ENCODE results near the gene DPYD.

The DPYD gene

GRCh38 chr1:97837161-97837560 lies 83.7 kb downstream of the DPYD start:
- no peak for DNase-seq (ENCODE audit: low read depth)

- no peak for DNase-seq (ENCODE audit: low read depth)
These were observed 85.9 kb downstream of the DPYD start for GRCh38 chr1:97834899-97835298.

GRCh38 chr1:97833881-97834280 lies 87.0 kb downstream of the DPYD start:
- DNase-seq (ENCODE audit: low read depth) = no peak

GRCh38 chr1:97832481-97832880 lies 88.4 kb downstream of the DPYD start:
- DNase-seq (ENCODE audit: low read depth) = peak; percentile 73

- no peak for DNase-seq (ENCODE audit: low read depth)
These were observed 92.9 kb downstream of the DPYD start for GRCh38 chr1:97827887-97828286.

- DNase-seq (ENCODE audit: low read depth) = no peak
These were observed 94.0 kb downstream of the DPYD start for GRCh38 chr1:97826820-97827219.

GRCh38 chr1:97824624-97825023 lies 96.2 kb downstream of the DPYD start:
- no peak for DNase-seq (ENCODE audit: low read depth)

- no peak for DNase-seq (ENCODE audit: low read depth)
These were observed 96.6 kb downstream of the DPYD start for GRCh38 chr1:97824200-97824599.

- DNase-seq (ENCODE audit: low read depth) = peak; percentile 21
These were observed 100.2 kb downstream of the DPYD start for GRCh38 chr1:97820470-97821188.

GRCh38 chr1:97816927-97817326 lies 103.9 kb downstream of the DPYD start:
- no peak for DNase-seq (ENCODE audit: low read depth)

- DNase-seq (ENCODE audit: low read depth) = no peak
These were observed 106.0 kb downstream of the DPYD start for GRCh38 chr1:97814804-97815203.

GRCh38 chr1:97814121-97814520 lies 106.7 kb downstream of the DPYD start:
- no peak for DNase-seq (ENCODE audit: low read depth)

- DNase-seq (ENCODE audit: low read depth) = no peak
These were observed 108.8 kb downstream of the DPYD start for GRCh38 chr1:97812076-97812475.

GRCh38 chr1:97806996-97807520 lies 113.8 kb downstream of the DPYD start:
- no peak for DNase-seq (ENCODE audit: low read depth)

GRCh38 chr1:97806326-97806725 lies 114.5 kb downstream of the DPYD start:
- DNase-seq (ENCODE audit: low read depth) = no peak

GRCh38 chr1:97805093-97805492 lies 115.7 kb downstream of the DPYD start:
- DNase-seq (ENCODE audit: low read depth) = no peak

- DNase-seq (ENCODE audit: low read depth) = no peak
These were observed 117.8 kb downstream of the DPYD start for GRCh38 chr1:97803026-97803425.

GRCh38 chr1:97802011-97802410 lies 118.8 kb downstream of the DPYD start:
- DNase-seq (ENCODE audit: low read depth) = no peak

GRCh38 chr1:97797403-97798183 lies 123.2 kb downstream of the DPYD start:
- DNase-seq (ENCODE audit: low read depth) = peak; percentile 9

- no peak for DNase-seq (ENCODE audit: low read depth)
These were observed 124.1 kb downstream of the DPYD start for GRCh38 chr1:97796711-97797110.

GRCh38 chr1:97792655-97793054 lies 128.2 kb downstream of the DPYD start:
- DNase-seq (ENCODE audit: low read depth) = no peak

- DNase-seq (ENCODE audit: low read depth) = no peak
These were observed 129.6 kb downstream of the DPYD start for GRCh38 chr1:97791251-97791650.

- no peak for DNase-seq (ENCODE audit: low read depth)
These were observed 133.6 kb downstream of the DPYD start for GRCh38 chr1:97787231-97787630.
